G401 (cell line): ENCODE measurements around the gene CT45A6. TPM values are rescaled to one million over a fixed set of nuclear protein-coding genes. Genes with fewer than 3 reads are reported as not detected.
"Not testable (repeated sequence)": the region's sequence is repeated elsewhere in the genome, so short reads cannot be mapped to it uniquely, and the experiment has no call there.

Experiments used
- DNase-seq: peaks from one replicate; pipeline ENCODE4 v3.0.0-alpha.2; 2015; ENCODE audit warnings: low spot score
- in situ Hi-C: cut with HindIII; loops from 2 replicates; pipeline ENCODE4 v1.10.0; 2016; ENCODE audit warnings: low sequenced_read_pairs, mixed read lengths
- total RNA-seq: library from RNA; depleted of rRNA; stranded (reverse); fragments of >200 nt; shearing (Covaris generic); gene quantifications from 2 replicates; pipeline ENCODE4 v1.2.3, GENCODE V29; 2014; rRNA removed

CT45A6 gene, protein sequence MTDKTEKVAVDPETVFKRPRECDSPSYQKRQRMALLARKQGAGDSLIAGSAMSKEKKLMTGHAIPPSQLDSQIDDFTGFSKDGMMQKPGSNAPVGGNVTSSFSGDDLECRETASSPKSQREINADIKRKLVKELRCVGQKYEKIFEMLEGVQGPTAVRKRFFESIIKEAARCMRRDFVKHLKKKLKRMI
- not detected in 2 replicates for total RNA-seq

DNA sequence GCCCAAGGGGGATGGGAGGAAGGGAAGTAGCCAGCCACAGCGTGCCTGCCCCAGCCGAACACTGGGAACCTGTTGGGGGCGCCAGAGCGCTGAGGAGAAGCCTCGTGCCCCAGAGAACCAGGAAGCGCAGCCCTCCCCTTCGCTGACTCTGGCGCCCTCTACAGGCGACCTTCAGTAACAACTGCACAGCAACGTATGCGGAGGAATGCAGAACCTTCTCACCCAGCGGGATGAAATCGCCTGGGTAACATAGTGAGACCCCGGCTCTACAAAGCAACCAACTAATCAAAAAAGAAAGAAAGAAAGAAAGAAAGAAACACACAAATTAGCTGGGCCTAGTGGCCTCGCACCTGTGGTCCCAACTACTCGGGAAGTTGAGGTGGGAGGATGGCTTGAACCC is at the start of gene CT45A6:
Gene CT45A6, minus strand, starts transcription at position 101 of the 400 bp plus-strand sequence. CDS start 3,794 bp downstream, outside the sequence.
- DNase-seq, in situ Hi-C loops: not testable (repeated sequence)

DNA sequence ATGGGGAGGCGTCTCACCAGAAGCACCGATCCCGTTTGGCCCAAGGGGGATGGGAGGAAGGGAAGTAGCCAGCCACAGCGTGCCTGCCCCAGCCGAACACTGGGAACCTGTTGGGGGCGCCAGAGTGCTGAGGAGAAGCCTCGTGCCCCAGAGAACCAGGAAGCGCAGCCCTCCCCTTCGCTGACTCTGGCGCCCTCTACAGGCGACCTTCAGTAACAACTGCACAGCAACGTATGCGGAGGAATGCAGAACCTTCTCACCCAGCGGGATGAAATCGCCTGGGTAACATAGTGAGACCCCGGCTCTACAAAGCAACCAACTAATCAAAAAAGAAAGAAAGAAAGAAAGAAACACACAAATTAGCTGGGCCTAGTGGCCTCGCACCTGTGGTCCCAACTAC is 34.6 kb upstream of the CT45A6 start, which contains the start of gene CT45A7:
Gene CT45A7, minus strand, starts transcription at position 101 of the 400 bp plus-strand sequence. CDS start 3,747 bp downstream, outside the sequence.
- in situ Hi-C loops, DNase-seq: not testable (repeated sequence)

DNA sequence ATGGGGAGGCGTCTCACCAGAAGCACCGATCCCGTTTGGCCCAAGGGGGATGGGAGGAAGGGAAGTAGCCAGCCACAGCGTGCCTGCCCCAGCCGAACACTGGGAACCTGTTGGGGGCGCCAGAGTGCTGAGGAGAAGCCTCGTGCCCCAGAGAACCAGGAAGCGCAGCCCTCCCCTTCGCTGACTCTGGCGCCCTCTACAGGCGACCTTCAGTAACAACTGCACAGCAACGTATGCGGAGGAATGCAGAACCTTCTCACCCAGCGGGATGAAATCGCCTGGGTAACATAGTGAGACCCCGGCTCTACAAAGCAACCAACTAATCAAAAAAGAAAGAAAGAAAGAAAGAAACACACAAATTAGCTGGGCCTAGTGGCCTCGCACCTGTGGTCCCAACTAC is 17.3 kb upstream of the CT45A6 start, which contains the start of gene CT45A2:
Gene CT45A2, minus strand, starts transcription at position 101 of the 400 bp plus-strand sequence. CDS start 3,747 bp downstream, outside the sequence.
- DNase-seq, in situ Hi-C loops: not testable (repeated sequence)

DNA sequence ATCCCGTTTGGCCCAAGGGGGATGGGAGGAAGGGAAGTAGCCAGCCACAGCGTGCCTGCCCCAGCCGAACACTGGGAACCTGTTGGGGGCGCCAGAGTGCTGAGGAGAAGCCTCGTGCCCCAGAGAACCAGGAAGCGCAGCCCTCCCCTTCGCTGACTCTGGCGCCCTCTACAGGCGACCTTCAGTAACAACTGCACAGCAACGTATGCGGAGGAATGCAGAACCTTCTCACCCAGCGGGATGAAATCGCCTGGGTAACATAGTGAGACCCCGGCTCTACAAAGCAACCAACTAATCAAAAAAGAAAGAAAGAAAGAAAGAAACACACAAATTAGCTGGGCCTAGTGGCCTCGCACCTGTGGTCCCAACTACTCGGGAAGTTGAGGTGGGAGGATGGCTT is 17.2 kb downstream of the CT45A6 start, which contains the start of gene CT45A5:
Gene CT45A5, minus strand, starts transcription at position 101 of the 400 bp plus-strand sequence. CDS start 3,774 bp downstream, outside the sequence.
- DNase-seq, in situ Hi-C loops: not testable (repeated sequence)

DNA sequence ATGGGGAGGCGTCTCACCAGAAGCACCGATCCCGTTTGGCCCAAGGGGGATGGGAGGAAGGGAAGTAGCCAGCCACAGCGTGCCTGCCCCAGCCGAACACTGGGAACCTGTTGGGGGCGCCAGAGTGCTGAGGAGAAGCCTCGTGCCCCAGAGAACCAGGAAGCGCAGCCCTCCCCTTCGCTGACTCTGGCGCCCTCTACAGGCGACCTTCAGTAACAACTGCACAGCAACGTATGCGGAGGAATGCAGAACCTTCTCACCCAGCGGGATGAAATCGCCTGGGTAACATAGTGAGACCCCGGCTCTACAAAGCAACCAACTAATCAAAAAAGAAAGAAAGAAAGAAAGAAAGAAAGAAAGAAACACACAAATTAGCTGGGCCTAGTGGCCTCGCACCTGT is 34.5 kb downstream of the CT45A6 start, which contains the start of gene CT45A3:
Gene CT45A3, minus strand, starts transcription at position 101 of the 400 bp plus-strand sequence. CDS start 3,747 bp downstream, outside the sequence.
- DNase-seq, in situ Hi-C loops: not testable (repeated sequence)

DNA sequence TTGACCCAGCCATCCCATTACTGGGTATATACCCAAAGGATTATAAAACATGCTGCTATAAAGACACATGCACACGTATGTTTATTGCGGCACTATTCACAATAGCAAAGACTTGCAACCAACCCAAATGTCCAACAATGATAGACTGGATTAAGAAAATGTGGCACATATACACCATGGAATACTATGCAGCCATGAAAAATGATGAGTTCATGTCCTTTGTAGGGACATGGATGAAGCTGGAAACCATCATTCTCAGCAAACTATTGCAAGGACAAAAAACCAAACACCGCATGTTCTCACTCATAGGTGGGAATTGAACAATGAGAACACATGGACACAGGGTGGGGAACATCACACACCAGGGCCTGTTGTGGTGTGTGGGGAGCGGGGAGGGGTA is 57.8 kb downstream of the CT45A6 start:
- in situ Hi-C loops, DNase-seq: not testable (repeated sequence)

Other genes with a start within 250 kb of the CT45A6 start
- not detected in 2 replicates for gene CT45A1, start 89.1 kb downstream of the CT45A6 start, total RNA-seq
- gene CT45A3, start 34.6 kb downstream of the CT45A6 start, total RNA-seq: 1.7 TPM in 1 of 2 replicates, not detected in the other
- gene CT45A5, start 17.3 kb downstream of the CT45A6 start, total RNA-seq: 0.61 TPM in 1 of 2 replicates, not detected in the other
- gene CT45A2, start 17.2 kb upstream of the CT45A6 start, total RNA-seq: not detected in 2 replicates
- not detected in 2 replicates for gene CT45A7, start 34.5 kb upstream of the CT45A6 start, total RNA-seq
- gene CT45A8, start 51.8 kb upstream of the CT45A6 start, total RNA-seq: not detected in 2 replicates
- gene CT45A9, start 69.0 kb upstream of the CT45A6 start, total RNA-seq: not detected in 2 replicates
- not detected in 2 replicates for gene CT45A10, start 90.7 kb upstream of the CT45A6 start, total RNA-seq
- gene SAGE1, start 90.9 kb upstream of the CT45A6 start, total RNA-seq: not detected in 2 replicates
- gene MMGT1, start 171.2 kb upstream of the CT45A6 start, total RNA-seq: 16.6 and 21.1 TPM in 2 replicates
- gene SLC9A6, start 182.6 kb upstream of the CT45A6 start, total RNA-seq: 5.5 and 6.4 TPM in 2 replicates